ENCODE results near the gene PHYHD1. TPM values are rescaled to one million over a fixed set of nuclear protein-coding genes. Genes with fewer than 3 reads are reported as not detected.

PHYHD1 gene
- total RNA-seq, 4 donors from 2014 or later, result 16.1 to 82.3 (median 29.9) TPM

DNA sequence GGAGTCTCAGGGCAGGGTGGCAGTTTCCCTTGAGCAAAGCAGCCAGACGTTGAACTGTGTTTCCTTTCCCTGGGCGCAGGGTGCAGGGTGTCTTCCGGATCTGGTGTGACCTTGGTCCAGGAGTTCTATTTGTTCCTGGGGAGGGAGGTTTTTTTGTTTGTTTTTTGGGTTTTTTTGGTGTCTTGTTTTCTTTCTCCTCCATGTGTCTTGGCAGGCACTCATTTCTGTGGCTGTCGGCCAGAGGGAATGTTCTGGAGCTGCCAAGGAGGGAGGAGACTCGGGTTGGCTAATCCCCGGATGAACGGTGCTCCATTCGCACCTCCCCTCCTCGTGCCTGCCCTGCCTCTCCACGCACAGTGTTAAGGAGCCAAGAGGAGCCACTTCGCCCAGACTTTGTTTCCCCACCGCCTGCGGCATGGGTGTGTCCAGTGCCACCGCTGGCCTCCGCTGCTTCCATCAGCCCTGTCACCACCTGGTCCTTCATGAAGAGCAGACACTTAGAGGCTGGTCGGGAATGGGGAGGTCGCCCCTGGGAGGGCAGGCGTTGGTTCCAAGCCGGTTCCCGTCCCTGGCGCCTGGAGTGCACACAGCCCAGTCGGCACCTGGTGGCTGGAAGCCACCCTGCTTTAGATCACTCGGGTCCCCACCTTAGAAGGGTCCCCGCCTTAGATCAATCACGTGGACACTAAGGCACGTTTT, 3.5 kb upstream of the PHYHD1 start:
- no peak for TF ChIP-seq CTCF (IDR thresholded peaks at IDR 0.05; ENCODE audit: low read depth)

- TF ChIP-seq CTCF (IDR thresholded peaks at IDR 0.05; ENCODE audit: low read depth), result no peak
Measured at GRCh38 chr9:128918921-128919320, 1.9 kb upstream of the PHYHD1 start.

DNA sequence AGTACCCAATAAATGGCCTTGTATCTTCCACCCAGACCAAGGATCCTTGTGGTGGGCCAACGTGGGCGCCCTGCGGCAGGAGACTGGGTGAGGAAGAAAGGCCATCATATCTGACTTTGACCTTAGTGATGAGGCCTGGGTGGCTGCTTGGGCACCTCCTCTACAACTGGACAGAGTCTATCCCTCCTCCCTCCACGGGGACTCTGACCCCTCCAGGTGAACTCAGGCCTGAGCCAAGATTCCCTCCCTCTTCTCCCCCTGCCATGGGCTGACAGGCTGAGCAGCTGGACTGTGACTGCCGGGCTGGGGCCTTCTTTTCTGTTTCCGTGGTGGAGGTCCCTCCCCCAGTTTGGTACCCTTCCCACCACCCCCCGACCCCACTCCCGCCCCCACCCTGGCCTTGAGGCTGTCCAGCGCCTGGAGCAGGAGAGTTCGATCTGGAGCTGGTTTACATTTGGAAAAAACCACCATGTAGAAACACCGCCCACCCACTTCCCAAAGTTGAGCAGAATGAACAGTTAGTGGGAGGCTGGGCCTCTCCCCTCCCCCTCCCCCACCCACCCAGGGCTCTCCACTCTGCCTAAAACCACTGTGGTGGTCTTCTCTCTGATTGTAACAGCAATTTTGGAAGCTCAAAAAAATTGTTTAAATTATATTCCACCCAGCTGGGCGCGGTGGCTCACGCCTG, 1.2 kb upstream of the PHYHD1 start:
- TF ChIP-seq CTCF (IDR thresholded peaks at IDR 0.05; ENCODE audit: low read depth), result no peak

- no peak for TF ChIP-seq CTCF (IDR thresholded peaks at IDR 0.05; ENCODE audit: low read depth)
Measured at GRCh38 chr9:128921881-128922763, 1.3 kb downstream of the PHYHD1 start.

DNA sequence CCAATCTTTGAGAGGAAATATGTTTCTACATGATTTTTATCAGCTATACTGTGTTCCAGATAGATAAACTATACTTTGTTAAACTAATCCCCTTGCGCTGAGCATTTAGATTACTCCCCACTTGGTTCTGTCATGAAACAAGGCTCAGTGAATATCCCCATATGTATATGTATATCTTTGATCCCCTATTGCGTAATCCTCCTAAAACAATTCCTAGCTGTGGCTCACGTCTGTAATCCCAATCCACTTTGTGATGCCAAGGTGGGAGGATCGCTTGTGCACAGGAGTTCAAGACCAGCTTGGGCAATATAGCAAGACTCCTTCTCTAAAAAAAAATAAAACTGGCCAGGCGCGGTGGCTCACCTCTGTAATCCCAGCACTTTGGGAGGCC, 2.7 kb downstream of the PHYHD1 start:
- no peak for TF ChIP-seq CTCF (IDR thresholded peaks at IDR 0.05; ENCODE audit: low read depth)

- TF ChIP-seq CTCF (IDR thresholded peaks at IDR 0.05; ENCODE audit: low read depth), result no peak
Measured at GRCh38 chr9:128927731-128928411, 7.1 kb downstream of the PHYHD1 start.
